Transverse colon (tissue), 4 donors: Measurements from ENCODE around the gene PTPA. TPM values are rescaled to one million over a fixed set of nuclear protein-coding genes. Genes with fewer than 3 reads are reported as not detected.
"Not testable (repeated sequence)": the region's sequence is repeated elsewhere in the genome, so short reads cannot be mapped to it uniquely, and the experiment has no call there.

ENCODE experiments used
- DNase-seq: peaks from one replicate; pipeline ENCODE4 v3.0.0-alpha.2; 2019
- H3K27ac ChIP-seq, 4 donors: fragments of 200-600 bp; sonication (generic); 2 replicates each; pipeline ENCODE4 v1.5.1; 2016 to 2018; ENCODE audit warnings: inconsistent platforms in 4 of 4
- H3K27me3 ChIP-seq: fragments of 200-600 bp; sonication (generic); 2 replicates; pipeline ENCODE4 v1.5.1; 2017; ENCODE audit warnings: inconsistent platforms
- H3K36me3 ChIP-seq, 4 donors: fragments of 200-600 bp; sonication (generic); 2 replicates each; pipeline ENCODE4 v1.5.1; 2017 to 2019; ENCODE audit warnings: inconsistent platforms in 4 of 4
- H3K4me1 ChIP-seq, 4 donors: fragments of 200-600 bp; sonication (generic); 2 replicates each; pipeline ENCODE4 v1.5.1; 2017 to 2020; ENCODE audit warnings: inconsistent platforms in 4 of 4
- H3K4me3 ChIP-seq, 4 donors: fragments of 200-600 bp; sonication (generic); 1 replicate in 1 of 4; 2 replicates in 3 of 4; pipeline versions ENCODE4 v1.5.1 to v1.6.1; 2017 to 2019; ENCODE audit warnings: inconsistent platforms in 4 of 4
- H3K9me3 ChIP-seq, 2 donors: fragments of 200-600 bp; sonication (generic); 2 replicates each; pipeline ENCODE4 v1.5.1; 2017 to 2019; ENCODE audit warnings: inconsistent platforms in 2 of 2
- CTCF ChIP-seq, 5 experiments: fragments of 200-600 bp in 3 of 5; fragments of 450-650 bp in 2 of 5; sonication (generic) in 3 of 5; IDR thresholded peaks; 1 replicate in 2 of 5; 2 replicates in 3 of 5; pipeline ENCODE4 v1.5.1; 2016 to 2017; ENCODE audit warnings: antibody characterized with exemption in 5 of 5, inconsistent platforms in 3 of 5, mild to moderate bottlenecking in 2 of 5, moderate library complexity in 1 of 5
- EP300 ChIP-seq: sonication (generic); formaldehyde crosslinking; IDR thresholded peaks from one replicate; pipeline ENCODE4 v1.6.1; 2017; ENCODE audit warnings: antibody characterized with exemption, low read depth
- POLR2A ChIP-seq: fragments of 450-650 bp; IDR thresholded peaks from one replicate; pipeline ENCODE4 v1.6.1; 2016; ENCODE audit warnings: antibody characterized with exemption, mild to moderate bottlenecking, moderate library complexity
- POLR2AphosphoS5 ChIP-seq, 3 donors: sonication (generic); formaldehyde crosslinking; IDR thresholded peaks; one replicate each; pipeline ENCODE4 v1.6.1; 2016; ENCODE audit warnings: antibody characterized with exemption in 3 of 3
- WGBS, 2 donors: methylation state at CpG; one replicate each; pipeline ENCODE4 v1.1.5; 2018; ENCODE audit warnings: low coverage in 1 of 2; 5-methylcytosine and 5-hydroxymethylcytosine counted together
- in situ Hi-C, 4 donors: fragments of 200-750 bp; cut with MboI; loops; one replicate each; pipeline versions ENCODE4 v1.15.0 to v1.15.1; 2017; ENCODE audit warnings: low sequenced_read_pairs in 3 of 4, low pct_ligation_motif_present in 1 of 4, low pct_unique_long_range_greater_than_20kb in 1 of 4
- intact Hi-C: fragments of 100-400 bp; cut with DNase I; formaldehyde crosslinking; loops from one replicate; pipeline ENCODE4 v1.15.1; 2023; ENCODE audit warnings: low total_unique reads
- total RNA-seq, 4 donors: library from RNA; depleted of rRNA; stranded (reverse); fragments of >200 nt; gene quantifications; one replicate each; pipeline ENCODE4 v1.1.0, GENCODE V29; 2016

PTPA gene
- total RNA-seq, 4 donors from 2014 or later, result 37.4 to 241 (median 66.5) TPM

GRCh38 chr9:129184596-129185122, 73.4 kb downstream of the PTPA start:
- Histone ChIP-seq H3K36me3 (no peaks in the 10 kb centered on the region), H3K27me3 (no peaks in the 10 kb centered on the region), H3K9me3 (no peaks in the 10 kb centered on the region), H3K4me1 (peaks cover 14 to 48% (median 29%) of the 10 kb centered on the region in 4 donors), H3K4me3 (no peak overlapping the region), H3K27ac (peak overlapping the region; percentile 56 to 65 (median 62))
- in situ Hi-C loops (no loop called here), intact Hi-C loops (no loop called here)
- DNase-seq, result no peak
- WGBS, 2 donors, result 48 to 59% methylated on average over 8 to 9 of the region's 9 CpGs
- TF ChIP-seq POLR2AphosphoS5 (IDR thresholded peaks at IDR 0.05) (no peak), EP300 (no peak), POLR2A (no peak), CTCF (IDR thresholded peaks at IDR 0.05) (no peak)

- intact Hi-C loops, result no loop called here
Measured at GRCh38 chr9:129185402-129185801, 74.2 kb downstream of the PTPA start.

DNA sequence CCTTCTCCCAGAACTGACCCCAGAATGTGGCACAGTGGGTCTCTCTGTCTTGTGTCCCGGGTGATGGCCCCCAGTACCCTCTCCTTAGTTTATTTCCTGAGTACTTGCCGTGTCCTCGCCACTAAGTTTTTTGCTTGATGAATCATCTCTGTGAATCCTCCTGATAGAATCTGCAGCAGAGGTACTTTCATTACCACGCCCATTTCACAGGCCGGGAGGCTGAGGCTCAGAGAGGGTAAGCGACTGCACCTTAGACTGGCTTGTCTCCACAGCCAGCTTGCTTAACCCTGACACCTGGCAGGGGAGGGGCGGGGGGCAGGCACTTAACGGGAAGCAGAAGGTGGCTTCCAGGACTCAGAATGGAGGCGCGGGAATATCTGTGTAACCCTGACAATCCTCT, 74.8 kb downstream of the PTPA start:
- in situ Hi-C loops, result no loop called here
- peaks cover 9 to 39% (median 21%) of the 10 kb centered on the region in 4 donors for H3K4me1 ChIP-seq
- no peak overlapping the region for H3K4me3 ChIP-seq
- WGBS, 2 donors, result 68% methylated on average over 10 of the region's 10 CpGs; no CpG with 5 or more reads in 1 of the 2 donors
- H3K27me3 ChIP-seq, result no peaks in the 10 kb centered on the region
- no peak for DNase-seq
- no peak for TF ChIP-seq EP300
- TF ChIP-seq CTCF (IDR thresholded peaks at IDR 0.05), result no peak
- no peak for TF ChIP-seq POLR2AphosphoS5 (IDR thresholded peaks at IDR 0.05)
- TF ChIP-seq POLR2A, result no peak
- H3K27ac ChIP-seq, result no peak overlapping the region
- intact Hi-C loops, result no loop called here
- no peaks in the 10 kb centered on the region for H3K36me3 ChIP-seq
- no peaks in the 10 kb centered on the region for H3K9me3 ChIP-seq

More at GRCh38 chr9:129185402-129185801, 74.2 kb downstream of the PTPA start:
- Histone ChIP-seq H3K9me3 (no peaks in the 10 kb centered on the region), H3K4me3 (no peak overlapping the region), H3K36me3 (no peaks in the 10 kb centered on the region), H3K27ac (no peak overlapping the region), H3K4me1 (peaks cover 14 to 45% (median 27%) of the 10 kb centered on the region in 4 donors), H3K27me3 (no peaks in the 10 kb centered on the region)
- no peak for DNase-seq
- TF ChIP-seq CTCF (IDR thresholded peaks at IDR 0.05) (no peak), EP300 (no peak), POLR2AphosphoS5 (IDR thresholded peaks at IDR 0.05) (no peak), POLR2A (no peak)
- whole genome bisulfite sequencing, 2 donors, result 91% methylated on average over 6 of the region's 6 CpGs; no CpG with 5 or more reads in 1 of the 2 donors
- in situ Hi-C loops, result no loop called here

- intact Hi-C loops (no loop called here), in situ Hi-C loops (no loop called here)
- Histone ChIP-seq H3K36me3 (no peaks in the 10 kb centered on the region), H3K27ac (no peak overlapping the region), H3K27me3 (no peaks in the 10 kb centered on the region), H3K9me3 (no peaks in the 10 kb centered on the region), H3K4me3 (no peak overlapping the region), H3K4me1 (peaks cover 8 to 29% (median 17%) of the 10 kb centered on the region in 4 donors)
- DNase-seq, result no peak
- TF ChIP-seq POLR2A, result no peak
- TF ChIP-seq EP300, result no peak
- no peak for TF ChIP-seq CTCF (IDR thresholded peaks at IDR 0.05)
- TF ChIP-seq POLR2AphosphoS5 (IDR thresholded peaks at IDR 0.05), result no peak
- WGBS, 2 donors, result 76% methylated on average over 1 of the region's 1 CpG; no CpG with 5 or more reads in 1 of the 2 donors
Measured at GRCh38 chr9:129187042-129187441, 75.8 kb downstream of the PTPA start.

DNA sequence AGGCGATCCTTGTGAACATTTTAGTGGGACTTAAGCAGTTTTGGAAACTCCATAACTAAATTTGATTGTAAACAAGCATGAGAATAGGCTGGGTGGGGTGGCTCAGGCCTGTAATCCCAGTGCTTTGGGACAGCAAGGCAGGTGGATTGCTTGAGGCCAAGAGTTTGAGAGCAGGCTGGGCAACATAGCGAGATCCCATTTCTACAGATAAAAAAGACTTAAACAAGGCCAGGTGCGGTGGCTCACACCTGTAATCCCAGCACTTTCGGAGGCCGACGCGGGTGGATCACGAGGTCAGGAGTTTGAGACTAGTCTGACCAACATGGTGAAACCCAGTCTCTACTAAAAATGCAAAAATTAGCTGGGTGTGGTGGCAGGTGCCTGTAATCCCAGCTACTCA, 78.8 kb downstream of the PTPA start:
- WGBS, 2 donors, result 80 to 94% methylated on average over 3 to 8 of the region's 8 CpGs
- H3K27ac ChIP-seq, intact Hi-C loops, H3K4me3 ChIP-seq, H3K9me3 ChIP-seq, H3K36me3 ChIP-seq, DNase-seq, H3K27me3 ChIP-seq, in situ Hi-C loops, H3K4me1 ChIP-seq: not testable (repeated sequence)
